Breast epithelium (tissue), 4 donors: Measurements from ENCODE around the gene C6orf47. TPM values are rescaled to one million over a fixed set of nuclear protein-coding genes. Genes with fewer than 3 reads are reported as not detected.

Experiments
- DNase-seq, 2 donors: peaks; one replicate each; pipeline ENCODE4 v3.0.0-alpha.2; 2019; ENCODE audit warnings: low spot score in 2 of 2
- H3K27ac ChIP-seq, 2 donors: fragments of 200-600 bp; sonication (generic) in 1 of 2; one replicate each; pipeline ENCODE4 v1.5.1; 2016 to 2019; ENCODE audit warnings: mild to moderate bottlenecking in 1 of 2
- H3K27me3 ChIP-seq, 2 donors: fragments of 200-600 bp; sonication (generic) in 1 of 2; one replicate each; pipeline versions ENCODE4 v1.5.1 to v1.6.0; 2017 to 2019; ENCODE audit warnings: control low read depth in 1 of 2, mild to moderate bottlenecking in 1 of 2
- H3K36me3 ChIP-seq: fragments of 200-600 bp; one replicate; pipeline ENCODE4 v1.5.1; 2019
- H3K4me1 ChIP-seq, 2 donors: fragments of 200-600 bp; sonication (generic); one replicate each; pipeline ENCODE4 v1.5.1; 2016 to 2019; ENCODE audit warnings: control low read depth in 1 of 2
- H3K4me3 ChIP-seq, 3 donors: fragments of 200-600 bp; sonication (generic); 1 replicate in 2 of 3; 2 replicates in 1 of 3; pipeline ENCODE4 v1.5.1; 2016 to 2019; ENCODE audit warnings: mild to moderate bottlenecking in 3 of 3, moderate library complexity in 2 of 3
- H3K9me3 ChIP-seq, 2 donors: fragments of 200-600 bp; sonication (generic) in 1 of 2; one replicate each; pipeline ENCODE4 v1.5.1; 2016 to 2019; ENCODE audit warnings: control low read depth in 1 of 2
- POLR2A ChIP-seq: fragments of 450-650 bp; IDR thresholded peaks from one replicate; pipeline ENCODE4 v1.6.1; 2016; ENCODE audit warnings: antibody characterized with exemption, mild to moderate bottlenecking, moderate library complexity
- POLR2AphosphoS5 ChIP-seq, 3 donors: sonication (generic); formaldehyde crosslinking; IDR thresholded peaks; one replicate each; pipeline ENCODE4 v1.6.1; 2017; ENCODE audit warnings: antibody characterized with exemption in 3 of 3
- intact Hi-C: fragments of 100-400 bp; cut with DNase I; formaldehyde crosslinking; loops from one replicate; pipeline ENCODE4 v1.15.1; 2023; ENCODE audit warnings: low total_unique reads
- total RNA-seq, 3 donors: library from RNA; depleted of rRNA; stranded (reverse); fragments of >200 nt; gene quantifications; one replicate each; pipeline ENCODE4 v1.1.0, GENCODE V29; 2016
- TF ChIP-seq, protein P1 (sequence below), 3 donors: fragments of 450-650 bp; IDR thresholded peaks; one replicate each; pipeline ENCODE4 v1.5.1; 2016 to 2017; ENCODE audit warnings: antibody characterized with exemption in 3 of 3, mild to moderate bottlenecking in 3 of 3, moderate library complexity in 3 of 3

C6orf47 gene
- total RNA-seq, 3 donors from 2014 or later, result 20.3 to 27.4 (median 24.8) TPM

- peak; percentile 98 to 99 for DNase-seq
- peak; percentile 64 for TF ChIP-seq POLR2A
- TF ChIP-seq, protein P1, sequence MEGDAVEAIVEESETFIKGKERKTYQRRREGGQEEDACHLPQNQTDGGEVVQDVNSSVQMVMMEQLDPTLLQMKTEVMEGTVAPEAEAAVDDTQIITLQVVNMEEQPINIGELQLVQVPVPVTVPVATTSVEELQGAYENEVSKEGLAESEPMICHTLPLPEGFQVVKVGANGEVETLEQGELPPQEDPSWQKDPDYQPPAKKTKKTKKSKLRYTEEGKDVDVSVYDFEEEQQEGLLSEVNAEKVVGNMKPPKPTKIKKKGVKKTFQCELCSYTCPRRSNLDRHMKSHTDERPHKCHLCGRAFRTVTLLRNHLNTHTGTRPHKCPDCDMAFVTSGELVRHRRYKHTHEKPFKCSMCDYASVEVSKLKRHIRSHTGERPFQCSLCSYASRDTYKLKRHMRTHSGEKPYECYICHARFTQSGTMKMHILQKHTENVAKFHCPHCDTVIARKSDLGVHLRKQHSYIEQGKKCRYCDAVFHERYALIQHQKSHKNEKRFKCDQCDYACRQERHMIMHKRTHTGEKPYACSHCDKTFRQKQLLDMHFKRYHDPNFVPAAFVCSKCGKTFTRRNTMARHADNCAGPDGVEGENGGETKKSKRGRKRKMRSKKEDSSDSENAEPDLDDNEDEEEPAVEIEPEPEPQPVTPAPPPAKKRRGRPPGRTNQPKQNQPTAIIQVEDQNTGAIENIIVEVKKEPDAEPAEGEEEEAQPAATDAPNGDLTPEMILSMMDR (IDR thresholded peaks at IDR 0.05), result no peak
- TF ChIP-seq POLR2AphosphoS5 (IDR thresholded peaks at IDR 0.05), result peak; percentile 67 to 95 (median 92)
- Histone ChIP-seq H3K9me3 (no peaks in the 10 kb centered on the region), H3K27me3 (no peaks in the 10 kb centered on the region), H3K27ac (peak within 1 kb of the TSS; percentile 97 to 98), H3K36me3 (no peaks in the 10 kb centered on the region), H3K4me3 (peak within 1 kb of the TSS; percentile 65 to 87 (median 76)), H3K4me1 (peaks cover 10 to 25% of the 10 kb centered on the region in 2 donors)
- intact Hi-C loops, result no loop called here
Measured at GRCh38 chr6:31665501-31666336, 5.1 kb upstream of the C6orf47 start, which contains the start of gene CSNK2B. CSNK2B (plus strand) TSS chr6:31666080; CDS start chr6:31666832, 752 bp downstream.

DNA sequence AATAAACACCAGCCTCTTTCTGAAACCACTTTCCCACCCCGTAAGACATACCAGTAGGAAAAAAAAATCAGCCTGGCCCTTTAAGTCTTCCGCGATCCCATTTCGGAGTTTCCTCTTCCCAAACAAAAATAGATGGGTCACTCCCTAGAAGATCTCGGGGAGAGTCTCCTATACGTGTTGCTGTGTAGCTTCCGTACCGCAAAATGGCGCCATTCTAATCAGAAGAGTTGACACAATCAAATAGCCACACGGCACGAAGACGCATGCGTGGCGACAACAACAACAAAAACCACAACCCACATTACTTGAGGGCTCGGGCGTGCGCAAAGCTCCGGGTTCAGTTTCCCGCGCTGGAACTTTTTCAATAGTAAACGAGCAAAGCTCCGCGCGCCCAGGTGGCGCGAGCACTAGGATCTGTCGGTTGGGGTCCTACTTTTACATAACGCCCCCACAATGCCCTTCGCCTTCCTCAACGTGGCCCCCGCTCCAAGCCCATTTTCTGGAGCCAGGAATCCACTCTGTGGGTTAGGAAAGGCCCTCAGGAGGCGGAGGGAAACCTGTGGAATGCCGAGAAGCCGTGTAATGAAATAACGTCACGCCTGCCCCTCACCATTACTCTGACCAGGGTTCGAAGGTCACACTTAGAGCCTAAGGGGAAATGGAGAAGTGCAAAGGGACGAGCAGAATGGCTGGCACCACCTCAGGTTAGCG lies 4.4 kb upstream of the C6orf47 start, which contains the start of gene GPANK1:
TSS of gene GPANK1 (minus strand) at position 208 of the 711 bp plus-strand sequence. CDS start 519 bp downstream, outside the sequence.
- Histone ChIP-seq H3K9me3 (no peaks in the 10 kb centered on the region), H3K27me3 (no peaks in the 10 kb centered on the region), H3K4me3 (peak within 1 kb of the TSS; percentile 65 to 87 (median 76)), H3K4me1 (peaks cover 10 to 25% of the 10 kb centered on the region in 2 donors), H3K27ac (peak within 1 kb of the TSS; percentile 97 to 98), H3K36me3 (no peaks in the 10 kb centered on the region)
- intact Hi-C loops, result no loop called here
- DNase-seq, result peak; percentile 81 to 90
- TF ChIP-seq, protein P1 (IDR thresholded peaks at IDR 0.05), result no peak
- peak; percentile 45 to 82 (median 73) for TF ChIP-seq POLR2AphosphoS5 (IDR thresholded peaks at IDR 0.05)

DNA sequence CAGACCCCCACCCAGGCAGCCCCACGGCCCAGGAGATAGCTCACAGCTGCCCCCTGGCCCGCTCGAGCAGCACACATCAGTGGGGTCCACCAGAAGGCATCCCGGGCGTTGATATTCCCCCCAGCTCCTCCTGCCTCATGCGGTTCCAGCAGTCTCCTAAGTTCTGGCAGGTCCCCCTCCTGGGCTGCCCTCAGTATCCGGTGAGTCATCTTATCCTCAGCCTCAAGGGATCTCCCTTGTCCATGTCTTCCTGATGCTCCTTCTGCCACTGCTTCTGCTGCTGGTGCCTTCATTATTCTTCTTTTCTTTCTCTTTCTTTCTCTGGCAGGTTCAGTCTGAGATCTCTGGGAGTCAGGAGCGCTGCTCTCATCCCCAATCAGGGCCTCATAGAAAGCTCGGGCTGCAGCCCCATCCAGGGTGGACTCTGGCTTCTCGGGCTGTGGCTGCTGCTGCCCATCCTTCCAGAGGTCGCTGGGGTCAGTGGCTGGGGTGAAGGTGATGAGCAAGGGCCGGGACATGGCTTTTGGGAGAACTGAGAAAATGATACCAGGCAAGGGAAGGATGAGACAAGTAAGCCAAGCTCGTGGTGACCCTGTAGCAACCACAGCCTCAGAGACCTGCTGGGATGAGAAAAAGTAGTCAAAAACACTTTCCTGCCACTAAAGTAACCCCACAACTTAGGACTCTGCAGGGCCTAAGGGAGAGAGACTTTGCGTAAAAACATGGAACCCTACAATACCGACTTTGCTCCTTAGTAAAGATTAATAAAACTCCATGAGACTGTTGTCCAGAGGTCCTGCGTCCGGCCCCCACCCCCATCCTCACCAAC lies 3.6 kb upstream of the C6orf47 start:
- Histone ChIP-seq H3K36me3 (no peaks in the 10 kb centered on the region), H3K9me3 (no peaks in the 10 kb centered on the region), H3K27ac (peak overlapping the region; percentile 97 to 98), H3K4me3 (peak overlapping the region; percentile 65 to 87 (median 76)), H3K4me1 (peaks cover 16 to 29% of the 10 kb centered on the region in 2 donors), H3K27me3 (no peaks in the 10 kb centered on the region)
- TF ChIP-seq POLR2A, result no peak
- peak in 1 of 3 donors; percentile 61 for TF ChIP-seq POLR2AphosphoS5 (IDR thresholded peaks at IDR 0.05)
- TF ChIP-seq, protein P1 (IDR thresholded peaks at IDR 0.05), result no peak
- intact Hi-C loops, result no loop called here
- no peak for DNase-seq

GRCh38 chr6:31663126-31663960 lies 2.8 kb upstream of the C6orf47 start:
- no peaks in the 10 kb centered on the region for H3K36me3 ChIP-seq
- H3K4me3 ChIP-seq, result peak overlapping the region; percentile 65 to 87 (median 76)
- H3K27ac ChIP-seq, result peak overlapping the region; percentile 97 to 98
- DNase-seq, result no peak
- H3K27me3 ChIP-seq, result no peaks in the 10 kb centered on the region
- no peak for TF ChIP-seq POLR2AphosphoS5 (IDR thresholded peaks at IDR 0.05)
- no peaks in the 10 kb centered on the region for H3K9me3 ChIP-seq
- peaks cover 21 to 33% of the 10 kb centered on the region in 2 donors for H3K4me1 ChIP-seq
- intact Hi-C loops, result no loop called here
